Activated T-helper 17 cell treated with anti-CD3 and anti-CD28 coated beads, Interleukin-2, amount 50 U/mL, for 72 hours (primary cell): ENCODE data around the gene OR4P4. TPM values are rescaled to one million over a fixed set of nuclear protein-coding genes. Genes with fewer than 3 reads are reported as not detected.

Experiments used
- ATAC-seq: fragments of 150-1000 bp; cut with Tn5 transposase; replicated peaks from 2 replicates; pipeline ENCODE4 v1.10.0; 2021; ENCODE audit warnings: mild to moderate bottlenecking, moderate library complexity
- H3K27ac Mint-ChIP-seq: one replicate; pipeline ENCODE4 v1.8.0; 2022; ENCODE audit warnings: mixed read lengths
- H3K27me3 Mint-ChIP-seq: one replicate; pipeline ENCODE4 v1.8.0; 2022; ENCODE audit warnings: mixed read lengths
- H3K36me3 Mint-ChIP-seq: one replicate; pipeline ENCODE4 v1.8.0; 2022; ENCODE audit warnings: low read depth, mild to moderate bottlenecking, mixed read lengths
- H3K4me1 Mint-ChIP-seq: one replicate; pipeline ENCODE4 v1.8.0; 2022; ENCODE audit warnings: mixed read lengths
- H3K4me3 Mint-ChIP-seq: one replicate; pipeline ENCODE4 v1.8.0; 2022; ENCODE audit warnings: mild to moderate bottlenecking, mixed read lengths
- H3K9me3 Mint-ChIP-seq: one replicate; pipeline ENCODE4 v1.8.0; 2022; ENCODE audit warnings: mixed read lengths
- total RNA-seq, 2 donors: library from RNA; stranded (reverse); gene quantifications; one replicate each; pipeline ENCODE4 v1.2.3, GENCODE V29; 2022

The OR4P4 gene
- total RNA-seq: not detected

- Mint-ChIP-seq H3K9me3 (peaks cover 23% of the 10 kb centered on the region), H3K36me3 (no peaks in the 10 kb centered on the region), H3K27ac (no peak within 1 kb of the TSS), H3K27me3 (no peaks in the 10 kb centered on the region), H3K4me3 (no peak within 1 kb of the TSS), H3K4me1 (no peaks in the 10 kb centered on the region)
- no peak for ATAC-seq
These were observed at the start of gene OR4P4 for GRCh38 chr11:55634813-55635212. Gene OR4P4 (plus strand): TSS chr11:55635113.

GRCh38 chr11:55607545-55607944 is 27.4 kb upstream of the OR4P4 start, which contains the start of gene OR4C11:
Gene OR4C11 (minus strand): TSS chr11:55607645. CDS start chr11:55604373, 3,272 bp downstream.
- Mint-ChIP-seq H3K27ac (no peak within 1 kb of the TSS), H3K4me1 (no peaks in the 10 kb centered on the region), H3K36me3 (no peaks in the 10 kb centered on the region), H3K27me3 (no peaks in the 10 kb centered on the region), H3K4me3 (no peak within 1 kb of the TSS), H3K9me3 (peaks cover 17% of the 10 kb centered on the region)
- ATAC-seq: no peak

DNA sequence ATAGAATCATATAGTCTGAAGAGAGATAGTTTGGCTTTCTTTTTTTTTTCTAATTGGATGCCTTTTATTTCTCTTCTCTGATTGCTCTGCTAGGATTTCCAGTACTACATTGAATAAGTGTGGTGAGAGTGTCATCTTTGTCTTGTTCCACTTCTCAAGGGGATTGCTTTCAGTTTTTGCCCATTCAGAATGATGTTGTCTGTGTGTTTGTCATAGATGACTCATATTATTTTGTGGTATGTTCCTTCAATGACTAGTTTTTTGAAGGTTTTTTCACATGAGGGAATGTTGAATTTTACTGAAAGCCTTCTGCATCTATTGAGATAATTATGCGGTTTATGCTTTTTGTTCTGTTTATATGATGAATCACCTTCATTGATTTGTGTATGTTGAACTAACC is 10.4 kb upstream of the OR4P4 start:
- no peaks in the 10 kb centered on the region for H3K36me3 Mint-ChIP-seq
- ATAC-seq: no peak
- no peak overlapping the region for H3K4me3 Mint-ChIP-seq
- no peaks in the 10 kb centered on the region for H3K4me1 Mint-ChIP-seq
- peaks cover 20% of the 10 kb centered on the region for H3K9me3 Mint-ChIP-seq
- H3K27ac Mint-ChIP-seq: no peak overlapping the region
- H3K27me3 Mint-ChIP-seq: no peaks in the 10 kb centered on the region

- H3K27ac Mint-ChIP-seq: no peak within 1 kb of the TSS
- H3K4me1 Mint-ChIP-seq: no peaks in the 10 kb centered on the region
- peaks cover 21% of the 10 kb centered on the region for H3K9me3 Mint-ChIP-seq
- no peak for ATAC-seq
- H3K27me3 Mint-ChIP-seq: no peaks in the 10 kb centered on the region
- H3K4me3 Mint-ChIP-seq: no peak within 1 kb of the TSS
- H3K36me3 Mint-ChIP-seq: no peaks in the 10 kb centered on the region
These were observed 13.1 kb downstream of the OR4P4 start, which contains the start of gene OR4S2 for GRCh38 chr11:55648027-55648426. Gene OR4S2 (plus strand): TSS chr11:55648327. CDS start chr11:55650904, 2,577 bp downstream.

DNA sequence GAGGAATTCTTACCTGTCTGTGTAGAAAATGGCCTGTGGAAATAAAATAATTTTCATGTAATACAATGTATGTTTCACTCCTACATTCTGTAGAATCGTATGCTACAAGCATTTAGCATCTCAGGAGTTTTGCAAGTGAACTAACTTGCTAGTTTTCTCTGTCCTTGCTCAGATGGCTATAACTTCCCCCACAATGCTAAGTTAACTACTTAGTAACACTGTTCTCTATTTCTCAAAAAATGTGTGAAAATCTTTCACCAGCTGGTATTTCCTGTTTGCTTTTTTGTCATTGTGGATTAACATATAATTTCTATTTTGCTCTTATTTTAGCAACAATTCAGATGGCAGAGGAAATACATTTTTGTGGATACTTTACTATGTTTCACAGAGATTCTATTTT is 17.6 kb downstream of the OR4P4 start:
- Mint-ChIP-seq H3K9me3 (peaks cover 20% of the 10 kb centered on the region), H3K36me3 (no peaks in the 10 kb centered on the region), H3K4me3 (no peak overlapping the region), H3K4me1 (no peaks in the 10 kb centered on the region), H3K27me3 (no peaks in the 10 kb centered on the region), H3K27ac (no peak overlapping the region)
- ATAC-seq: no peak

DNA sequence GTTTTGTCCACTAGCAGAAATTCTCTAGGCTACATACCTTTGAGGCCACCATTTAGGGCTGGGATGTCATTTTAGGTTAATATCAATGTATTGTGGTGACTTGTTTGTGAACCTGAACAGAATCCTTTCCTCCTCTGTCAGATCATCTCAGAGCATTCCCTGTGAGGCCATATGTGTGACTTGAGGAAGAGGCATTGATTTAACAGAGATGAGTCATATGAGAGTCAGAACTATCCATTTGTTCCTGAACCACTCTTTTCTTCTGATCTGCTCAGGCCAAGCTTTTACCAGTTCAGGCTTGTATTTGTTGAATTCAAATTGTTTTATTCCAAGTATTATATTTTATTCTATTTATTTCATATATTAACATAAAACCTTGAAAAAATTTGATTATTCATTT is 20.2 kb downstream of the OR4P4 start:
- no peak for ATAC-seq
- Mint-ChIP-seq H3K27ac (no peak overlapping the region), H3K4me1 (no peaks in the 10 kb centered on the region), H3K4me3 (no peak overlapping the region), H3K36me3 (no peaks in the 10 kb centered on the region), H3K9me3 (peaks cover 14% of the 10 kb centered on the region), H3K27me3 (no peaks in the 10 kb centered on the region)

DNA sequence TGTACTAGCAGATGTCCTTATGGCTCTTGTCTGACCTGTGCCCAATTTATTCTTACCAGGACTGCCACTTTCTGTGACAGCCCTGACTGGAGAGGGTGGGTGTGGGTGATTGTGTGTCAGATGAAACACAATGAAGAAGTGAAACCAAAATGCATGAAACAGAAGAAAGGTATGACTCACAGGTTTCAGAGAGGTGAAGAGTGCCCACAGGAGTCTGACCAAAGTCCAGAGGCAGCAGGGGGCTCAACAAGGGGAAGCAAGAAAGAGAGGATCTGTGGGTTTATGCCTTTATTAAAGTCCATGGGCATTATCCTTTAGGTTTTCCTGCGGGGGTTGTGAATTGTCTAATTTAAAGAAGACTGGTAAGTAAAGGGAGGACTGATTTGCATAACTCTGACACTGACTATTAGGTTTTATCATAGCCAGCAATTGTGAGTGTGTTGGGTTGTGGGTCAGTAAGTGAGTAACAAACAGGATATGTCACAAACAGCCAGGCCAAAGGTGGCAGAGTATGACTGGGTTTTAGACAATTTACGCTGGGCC is 23.2 kb downstream of the OR4P4 start:
- no peaks in the 10 kb centered on the region for H3K4me1 Mint-ChIP-seq
- ATAC-seq: no peak
- peaks cover 10% of the 10 kb centered on the region for H3K9me3 Mint-ChIP-seq
- H3K4me3 Mint-ChIP-seq: no peak overlapping the region
- no peak overlapping the region for H3K27ac Mint-ChIP-seq
- H3K27me3 Mint-ChIP-seq: no peaks in the 10 kb centered on the region
- no peaks in the 10 kb centered on the region for H3K36me3 Mint-ChIP-seq

DNA sequence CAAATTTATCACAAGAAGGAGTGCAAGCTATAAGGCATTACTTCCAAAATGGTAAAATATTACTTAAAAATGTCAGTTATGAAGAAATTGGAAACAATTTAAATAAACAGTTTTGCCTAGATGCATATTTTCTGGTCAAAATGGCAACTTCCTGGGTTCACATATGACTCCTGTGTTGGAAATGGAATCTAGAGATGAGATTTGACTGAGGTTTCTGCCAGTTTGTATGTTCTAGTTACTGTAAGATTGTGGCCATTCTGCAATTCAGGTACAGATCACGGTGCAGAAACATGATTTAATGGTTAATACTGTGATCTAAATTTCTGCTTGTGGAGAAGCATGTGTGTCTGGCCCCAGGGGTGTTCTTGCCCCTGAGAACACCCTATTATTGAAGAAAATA is 23.7 kb downstream of the OR4P4 start:
- Mint-ChIP-seq H3K27ac (no peak overlapping the region), H3K4me1 (no peaks in the 10 kb centered on the region), H3K36me3 (no peaks in the 10 kb centered on the region), H3K4me3 (no peak overlapping the region), H3K9me3 (peaks cover 10% of the 10 kb centered on the region), H3K27me3 (no peaks in the 10 kb centered on the region)
- no peak for ATAC-seq

GRCh38 chr11:55661901-55662300 is 27.0 kb downstream of the OR4P4 start, which contains the start of gene OR4C6:
Gene OR4C6 (plus strand): TSS chr11:55662201. CDS start chr11:55665167, 2,966 bp downstream.
- Mint-ChIP-seq H3K27ac (no peak within 1 kb of the TSS), H3K36me3 (no peaks in the 10 kb centered on the region), H3K4me1 (no peaks in the 10 kb centered on the region), H3K9me3 (peaks cover 10% of the 10 kb centered on the region), H3K4me3 (no peak within 1 kb of the TSS), H3K27me3 (no peaks in the 10 kb centered on the region)
- ATAC-seq: no peak

DNA sequence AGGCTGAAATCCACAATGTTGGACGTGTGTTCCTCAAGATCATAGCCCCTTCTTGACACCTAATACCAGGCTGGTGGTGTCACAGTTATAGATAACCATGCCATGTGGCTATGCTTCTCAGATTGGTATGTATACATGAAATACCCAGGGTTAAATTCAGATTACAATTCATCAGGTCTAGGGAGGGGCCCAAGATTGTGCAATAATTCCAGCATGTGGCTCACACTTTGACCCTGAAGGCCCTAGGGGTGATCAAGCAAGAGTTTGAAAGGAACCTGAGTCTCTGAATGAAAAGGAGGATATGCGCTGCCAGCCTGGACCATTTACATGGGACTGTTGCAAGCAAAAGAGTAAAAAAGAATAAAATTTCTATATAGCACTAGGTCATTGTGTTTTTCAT is 34.5 kb downstream of the OR4P4 start:
- no peaks in the 10 kb centered on the region for H3K27me3 Mint-ChIP-seq
- no peaks in the 10 kb centered on the region for H3K36me3 Mint-ChIP-seq
- peaks cover 12% of the 10 kb centered on the region for H3K9me3 Mint-ChIP-seq
- no peak for ATAC-seq
- H3K4me1 Mint-ChIP-seq: no peaks in the 10 kb centered on the region
- H3K4me3 Mint-ChIP-seq: no peak overlapping the region
- no peak overlapping the region for H3K27ac Mint-ChIP-seq

- Mint-ChIP-seq H3K27me3 (no peaks in the 10 kb centered on the region), H3K4me1 (no peaks in the 10 kb centered on the region), H3K27ac (no peak overlapping the region), H3K4me3 (no peak overlapping the region), H3K36me3 (no peaks in the 10 kb centered on the region), H3K9me3 (peaks cover 5% of the 10 kb centered on the region)
- ATAC-seq: no peak
These were observed 38.9 kb downstream of the OR4P4 start for GRCh38 chr11:55673860-55674259.

Other genes starting within 250 kb of the OR4P4 start
- gene OR4C15, start 80.6 kb upstream of the OR4P4 start, total RNA-seq: not detected
- not detected for gene OR4C16, start 63.0 kb upstream of the OR4P4 start, total RNA-seq
- gene OR4C11, start 27.5 kb upstream of the OR4P4 start, total RNA-seq: not detected
- not detected for gene OR4S2, start 13.2 kb downstream of the OR4P4 start, total RNA-seq
- not detected for gene OR4C6, start 27.1 kb downstream of the OR4P4 start, total RNA-seq
- gene OR5D13, start 138.3 kb downstream of the OR4P4 start, total RNA-seq: not detected
- not detected for gene OR5D14, start 160.4 kb downstream of the OR4P4 start, total RNA-seq
- not detected for gene OR5L1, start 176.3 kb downstream of the OR4P4 start, total RNA-seq
- gene OR5D18, start 184.5 kb downstream of the OR4P4 start, total RNA-seq: not detected
- gene OR5L2, start 192.1 kb downstream of the OR4P4 start, total RNA-seq: not detected
- gene OR5D16, start 203.6 kb downstream of the OR4P4 start, total RNA-seq: not detected
- not detected for gene TRIM51, start 248.2 kb downstream of the OR4P4 start, total RNA-seq